ENCODE measurements around the gene ENOX1. TPM values are rescaled to one million over a fixed set of nuclear protein-coding genes. Genes with fewer than 3 reads are reported as not detected.

The ENOX1 gene
- total RNA-seq, 2 donors from 2014 or later = 0.14 to 11.7 TPM

DNA sequence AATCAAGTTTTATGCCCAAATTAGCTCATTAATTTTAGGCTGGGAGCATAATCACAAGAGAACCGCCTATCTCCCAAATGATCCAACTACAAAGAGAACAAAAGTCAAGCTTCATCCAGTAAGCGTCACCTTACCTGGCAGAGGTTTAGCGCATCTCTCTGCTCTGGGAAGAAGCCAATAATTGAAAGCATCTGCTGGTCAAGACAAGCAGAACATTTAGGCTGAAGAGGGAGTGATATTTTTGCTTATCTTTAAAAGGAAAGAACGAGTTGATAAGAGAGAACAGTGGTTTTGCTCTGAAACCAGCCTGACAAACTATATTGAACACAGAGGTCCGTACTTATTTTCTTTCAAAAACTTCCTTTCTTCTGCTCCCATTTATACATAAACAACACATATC is 242.1 kb downstream of the ENOX1 start:
- Mint-ChIP-seq H3K27ac (no peak overlapping the region), H3K27me3 (peaks cover 0 to 7% of the 10 kb centered on the region in 2 donors), H3K4me3 (no peak overlapping the region), H3K9me3 (no peaks in the 10 kb centered on the region), H3K36me3 (no peaks in the 10 kb centered on the region), H3K4me1 (ENCODE audit: low read depth in 2 of 2) (no peaks in the 10 kb centered on the region)
- DNase-seq (ENCODE audit: low spot score) (no peak), ATAC-seq (no peak)

DNA sequence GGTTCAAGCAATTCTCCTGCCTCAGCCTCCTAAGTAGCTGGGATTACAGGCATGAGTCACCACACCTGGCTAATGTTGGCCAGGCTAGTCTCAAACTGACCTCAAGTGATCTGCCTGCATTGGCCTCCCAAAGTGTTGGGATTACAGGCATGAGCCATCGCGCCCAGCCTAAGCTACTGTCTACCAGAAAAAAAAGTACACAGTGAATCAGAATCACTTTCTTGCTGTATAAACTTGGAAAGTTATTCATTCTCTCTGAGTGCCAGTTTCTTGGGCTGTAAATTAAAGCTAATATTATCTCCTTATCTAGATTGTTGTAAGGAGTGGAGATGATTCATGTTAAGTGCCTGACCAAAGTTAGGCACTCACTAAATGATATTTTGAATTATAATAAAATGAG is 242.8 kb downstream of the ENOX1 start:
- Mint-ChIP-seq H3K27me3 (peaks cover 2 to 5% of the 10 kb centered on the region in 2 donors), H3K9me3 (peaks cover 2% of the 10 kb centered on the region), H3K4me3 (no peak overlapping the region), H3K4me1 (ENCODE audit: low read depth in 2 of 2) (no peaks in the 10 kb centered on the region), H3K36me3 (no peaks in the 10 kb centered on the region), H3K27ac (no peak overlapping the region)
- no peak for ATAC-seq
- no peak for DNase-seq (ENCODE audit: low spot score)

DNA sequence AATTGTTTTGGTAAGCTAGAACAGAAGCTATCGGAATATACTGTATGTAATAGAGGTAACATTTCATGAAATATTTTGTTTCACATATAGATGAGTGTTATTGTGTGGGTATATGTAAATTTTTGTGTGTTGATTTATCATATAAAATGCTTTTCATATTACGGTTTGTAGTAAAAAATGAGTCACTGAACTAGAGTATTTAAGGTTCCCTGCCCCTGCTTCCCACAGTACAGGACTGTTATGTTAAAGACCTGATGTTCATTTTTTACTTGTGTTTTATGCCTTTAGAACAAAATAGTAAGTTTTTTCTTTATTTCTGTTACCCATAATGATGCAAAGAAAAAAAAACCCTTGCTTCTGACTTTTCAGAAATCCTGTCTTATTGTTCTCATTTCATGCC is 243.4 kb downstream of the ENOX1 start:
- H3K4me3 Mint-ChIP-seq = no peak overlapping the region
- H3K27me3 Mint-ChIP-seq = peaks cover 0 to 3% of the 10 kb centered on the region in 2 donors
- ATAC-seq (no peak), DNase-seq (ENCODE audit: low spot score) (no peak)
- H3K27ac Mint-ChIP-seq = no peak overlapping the region
- no peaks in the 10 kb centered on the region for H3K4me1 Mint-ChIP-seq (ENCODE audit: low read depth in 2 of 2)
- H3K36me3 Mint-ChIP-seq = no peaks in the 10 kb centered on the region
- H3K9me3 Mint-ChIP-seq = peaks cover 3% of the 10 kb centered on the region

DNA sequence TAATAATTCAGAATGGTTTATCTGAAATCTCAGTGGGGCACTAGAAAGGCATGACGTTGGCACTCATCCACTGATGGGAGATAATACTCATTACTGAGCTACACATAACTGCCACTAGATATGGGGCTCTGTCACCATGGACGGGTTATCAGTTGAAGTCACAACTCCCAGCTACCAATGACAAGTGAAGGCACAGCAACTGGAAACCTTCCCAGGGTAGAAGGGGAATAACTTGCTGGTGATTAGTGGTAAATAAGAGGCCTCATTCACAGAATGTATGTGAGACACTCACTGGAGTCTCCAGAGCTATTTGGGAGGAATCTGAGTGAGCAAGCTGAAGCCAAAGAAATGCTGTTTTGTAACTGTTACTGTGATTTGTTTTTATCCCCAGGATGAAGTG is 249.6 kb downstream of the ENOX1 start:
- H3K36me3 Mint-ChIP-seq = no peaks in the 10 kb centered on the region
- no peak for ATAC-seq

DNA sequence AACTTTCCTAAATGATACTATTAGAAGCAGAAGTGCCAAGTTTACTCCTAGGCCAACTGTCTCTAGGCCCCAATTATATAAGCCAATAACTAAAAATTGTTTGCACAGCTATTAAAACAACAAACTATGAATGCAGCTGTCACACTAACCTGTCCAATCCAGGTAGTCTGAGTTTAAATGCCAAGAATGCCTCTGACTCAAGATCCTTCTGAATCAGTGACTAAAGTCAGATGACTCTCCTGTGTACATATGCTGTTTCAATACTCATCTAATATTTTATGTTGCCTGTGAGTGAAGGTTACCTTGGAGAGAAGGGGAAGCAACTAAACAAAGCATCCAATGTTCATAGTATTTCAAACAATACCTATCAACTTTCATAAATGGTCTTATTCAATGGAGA is 257.0 kb downstream of the ENOX1 start:
- H3K9me3 Mint-ChIP-seq = no peaks in the 10 kb centered on the region
- H3K36me3 Mint-ChIP-seq = no peaks in the 10 kb centered on the region
- DNase-seq (ENCODE audit: low spot score) (no peak), ATAC-seq (no peak)
- no peak overlapping the region for H3K4me3 Mint-ChIP-seq
- H3K27ac Mint-ChIP-seq = no peak overlapping the region
- H3K4me1 Mint-ChIP-seq (ENCODE audit: low read depth in 2 of 2) = no peaks in the 10 kb centered on the region
- H3K27me3 Mint-ChIP-seq = peaks cover 3 to 7% of the 10 kb centered on the region in 2 donors

More for the DNA sequence above, 249.6 kb downstream of the ENOX1 start:
- no peak overlapping the region for H3K4me3 Mint-ChIP-seq
- peaks cover 3% of the 10 kb centered on the region for H3K9me3 Mint-ChIP-seq
- no peaks in the 10 kb centered on the region for H3K4me1 Mint-ChIP-seq (ENCODE audit: low read depth in 2 of 2)
- peaks cover 0 to 5% of the 10 kb centered on the region in 2 donors for H3K27me3 Mint-ChIP-seq
- H3K27ac Mint-ChIP-seq = no peak overlapping the region
- DNase-seq (ENCODE audit: low spot score) = no peak

DNA sequence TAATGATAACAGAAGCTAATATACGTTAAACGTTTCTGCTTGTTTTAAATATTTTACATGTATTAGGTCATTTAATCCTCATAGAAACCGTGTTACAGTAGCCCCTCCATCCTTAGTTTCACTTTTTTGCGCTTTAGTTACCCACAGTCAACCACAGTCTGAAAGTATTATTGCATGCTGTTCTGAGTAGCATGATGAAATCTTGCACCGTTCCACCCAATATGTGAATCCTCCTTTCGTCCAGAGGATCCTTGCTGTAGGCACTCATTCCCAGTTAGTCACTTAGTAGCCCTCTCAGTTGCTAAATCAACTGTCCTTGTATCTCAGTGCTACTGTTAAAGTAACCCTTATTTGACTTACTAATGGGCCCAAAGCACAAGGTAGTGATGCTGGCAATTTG is 257.8 kb downstream of the ENOX1 start:
- no peak for DNase-seq (ENCODE audit: low spot score)
- no peaks in the 10 kb centered on the region for H3K9me3 Mint-ChIP-seq
- no peaks in the 10 kb centered on the region for H3K4me1 Mint-ChIP-seq (ENCODE audit: low read depth in 2 of 2)
- H3K4me3 Mint-ChIP-seq = no peak overlapping the region
- H3K27ac Mint-ChIP-seq = no peak overlapping the region
- peaks cover 7 to 15% of the 10 kb centered on the region in 2 donors for H3K27me3 Mint-ChIP-seq
- ATAC-seq = no peak
- H3K36me3 Mint-ChIP-seq = no peaks in the 10 kb centered on the region

DNA sequence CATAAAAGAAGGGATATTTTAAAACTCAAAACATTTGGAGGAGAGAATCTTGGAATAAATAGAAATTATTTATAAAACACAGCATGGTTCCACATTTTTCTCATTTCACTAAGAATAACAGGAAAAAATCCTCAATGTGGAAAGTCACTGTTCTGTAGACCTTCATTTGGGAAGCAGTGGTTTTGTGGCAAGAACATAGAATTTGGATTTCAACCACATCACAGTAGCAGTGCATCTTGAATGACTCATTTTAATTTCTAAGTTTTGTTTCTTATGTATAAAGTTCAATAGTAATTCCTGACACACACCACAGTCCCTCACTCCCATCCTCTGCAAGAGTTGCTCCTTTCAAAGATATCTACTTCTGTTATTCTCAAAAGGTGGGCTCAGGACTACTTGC is 264.0 kb downstream of the ENOX1 start:
- Mint-ChIP-seq H3K4me3 (no peak overlapping the region), H3K4me1 (ENCODE audit: low read depth in 2 of 2) (no peaks in the 10 kb centered on the region), H3K36me3 (no peaks in the 10 kb centered on the region), H3K9me3 (no peaks in the 10 kb centered on the region), H3K27me3 (peaks cover 9 to 19% of the 10 kb centered on the region in 2 donors), H3K27ac (no peak overlapping the region)
- ATAC-seq (no peak), DNase-seq (ENCODE audit: low spot score) (no peak)

DNA sequence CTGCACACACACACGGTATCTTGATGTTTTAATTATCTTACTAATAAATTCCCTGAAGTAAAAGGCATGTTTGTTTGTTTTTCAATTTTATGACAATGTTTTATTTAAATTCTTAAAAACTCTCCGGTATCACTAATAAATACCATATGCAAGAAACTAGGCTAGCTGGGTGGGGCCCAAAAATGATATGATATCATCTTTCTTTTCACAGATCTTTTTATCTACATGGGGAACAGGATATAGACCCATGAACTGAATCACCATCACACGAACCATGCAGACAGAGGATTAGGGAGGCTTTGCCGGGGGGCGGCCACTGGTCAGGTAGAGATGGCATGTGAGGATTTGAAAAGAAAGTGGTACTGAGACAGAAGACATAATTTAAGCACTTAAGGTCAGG is 266.4 kb downstream of the ENOX1 start:
- Mint-ChIP-seq H3K27me3 (peaks cover 9 to 18% of the 10 kb centered on the region in 2 donors), H3K36me3 (no peaks in the 10 kb centered on the region), H3K4me3 (no peak overlapping the region), H3K27ac (no peak overlapping the region), H3K4me1 (ENCODE audit: low read depth in 2 of 2) (no peaks in the 10 kb centered on the region), H3K9me3 (no peaks in the 10 kb centered on the region)
- DNase-seq (ENCODE audit: low spot score) (no peak), ATAC-seq (no peak)

DNA sequence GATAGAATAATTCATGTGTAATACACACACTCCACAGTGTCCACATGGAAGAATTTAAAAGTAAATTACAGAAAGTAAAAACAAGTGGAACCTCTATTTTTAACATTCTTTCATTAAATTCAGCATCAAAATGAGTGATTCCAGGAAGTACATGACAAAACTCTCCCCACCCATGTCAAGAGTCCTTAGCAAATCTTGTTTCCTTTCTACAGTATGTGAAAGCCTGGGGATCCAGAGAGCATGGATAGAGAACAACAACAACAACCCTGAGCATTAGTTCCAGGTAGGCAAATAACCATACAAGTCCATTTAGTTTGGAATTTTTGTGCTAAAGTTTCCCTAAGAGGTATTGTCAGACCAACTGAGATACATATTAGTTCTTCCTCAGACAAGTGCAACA is 267.9 kb downstream of the ENOX1 start:
- no peak overlapping the region for H3K4me3 Mint-ChIP-seq
- no peak for ATAC-seq
- H3K27ac Mint-ChIP-seq = no peak overlapping the region
- no peaks in the 10 kb centered on the region for H3K4me1 Mint-ChIP-seq (ENCODE audit: low read depth in 2 of 2)
- peaks cover under 1 to 2% of the 10 kb centered on the region in 2 donors for H3K27me3 Mint-ChIP-seq
- H3K36me3 Mint-ChIP-seq = no peaks in the 10 kb centered on the region
- no peaks in the 10 kb centered on the region for H3K9me3 Mint-ChIP-seq
- no peak for DNase-seq (ENCODE audit: low spot score)

DNA sequence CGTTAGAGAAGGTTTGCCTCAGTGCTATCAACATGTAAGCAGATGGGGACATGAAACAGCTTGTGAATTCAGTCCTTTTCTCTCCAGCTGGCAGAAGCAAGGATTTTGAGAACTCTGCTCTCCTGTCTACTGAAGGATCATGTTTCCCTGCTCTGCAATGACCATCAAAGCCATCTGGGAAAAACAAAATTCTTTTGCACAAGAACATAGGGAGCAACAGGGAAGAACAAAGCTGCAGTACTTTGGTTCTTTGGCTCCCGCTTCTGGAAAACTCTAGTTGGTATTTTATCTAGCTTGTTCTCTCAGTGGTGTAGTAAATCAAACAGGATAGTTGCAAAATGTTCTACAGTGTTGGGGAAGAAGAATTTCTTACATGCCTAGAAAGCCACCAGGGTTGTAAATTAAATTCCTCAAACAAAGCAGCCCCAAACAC is 270.4 kb downstream of the ENOX1 start:
- Mint-ChIP-seq H3K4me3 (no peak overlapping the region), H3K27me3 (peaks cover 0 to 3% of the 10 kb centered on the region in 2 donors), H3K9me3 (no peaks in the 10 kb centered on the region), H3K36me3 (no peaks in the 10 kb centered on the region), H3K4me1 (ENCODE audit: low read depth in 2 of 2) (no peaks in the 10 kb centered on the region), H3K27ac (no peak overlapping the region)
- ATAC-seq (no peak), DNase-seq (ENCODE audit: low spot score) (no peak)

DNA sequence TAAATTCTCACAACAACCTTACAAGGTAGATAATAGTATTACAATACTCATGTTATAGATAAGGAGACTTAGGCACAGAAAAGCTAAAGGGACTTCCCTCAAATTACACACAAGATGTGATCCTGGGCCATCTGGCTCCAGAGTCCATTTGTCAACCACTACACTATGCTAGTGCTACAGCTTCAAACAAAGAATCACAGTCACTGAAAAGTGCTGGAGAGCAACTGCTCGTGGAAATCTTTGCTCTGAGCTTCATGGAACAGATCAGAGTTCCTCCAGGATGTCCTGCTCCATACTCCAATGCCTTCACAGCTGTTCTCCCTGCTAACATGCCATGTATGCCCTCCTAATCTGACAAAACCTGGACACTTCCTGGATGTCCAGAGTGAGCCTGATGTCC is 271.2 kb downstream of the ENOX1 start:
- DNase-seq (ENCODE audit: low spot score) (no peak), ATAC-seq (no peak)
- Mint-ChIP-seq H3K9me3 (no peaks in the 10 kb centered on the region), H3K27ac (no peak overlapping the region), H3K36me3 (no peaks in the 10 kb centered on the region), H3K27me3 (peaks cover 0 to 3% of the 10 kb centered on the region in 2 donors), H3K4me1 (ENCODE audit: low read depth in 2 of 2) (no peaks in the 10 kb centered on the region), H3K4me3 (no peak overlapping the region)

DNA sequence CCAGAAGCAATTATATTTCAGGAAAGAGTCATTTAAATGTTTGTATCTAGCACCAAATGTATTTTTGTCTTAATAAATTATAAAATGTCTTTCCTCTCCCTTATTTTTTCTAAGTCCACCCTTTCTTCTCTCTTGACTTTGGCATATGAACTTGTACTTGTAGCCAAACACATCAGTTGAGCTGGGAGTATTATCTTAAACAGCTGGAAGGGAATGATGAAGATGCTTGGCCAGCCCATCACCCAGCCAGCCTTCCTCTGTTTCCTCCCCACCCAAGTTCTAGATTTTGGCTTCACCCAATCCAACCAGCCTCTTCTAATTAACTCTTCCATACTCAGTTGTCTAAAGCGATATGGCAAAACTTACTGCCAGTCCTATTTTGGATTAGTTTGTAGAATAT is 272.5 kb downstream of the ENOX1 start:
- Mint-ChIP-seq H3K4me1 (ENCODE audit: low read depth in 2 of 2) (no peaks in the 10 kb centered on the region), H3K27ac (no peak overlapping the region), H3K27me3 (peaks cover 0 to 3% of the 10 kb centered on the region in 2 donors), H3K36me3 (no peaks in the 10 kb centered on the region), H3K4me3 (no peak overlapping the region), H3K9me3 (no peaks in the 10 kb centered on the region)
- DNase-seq (ENCODE audit: low spot score) (no peak), ATAC-seq (no peak)

DNA sequence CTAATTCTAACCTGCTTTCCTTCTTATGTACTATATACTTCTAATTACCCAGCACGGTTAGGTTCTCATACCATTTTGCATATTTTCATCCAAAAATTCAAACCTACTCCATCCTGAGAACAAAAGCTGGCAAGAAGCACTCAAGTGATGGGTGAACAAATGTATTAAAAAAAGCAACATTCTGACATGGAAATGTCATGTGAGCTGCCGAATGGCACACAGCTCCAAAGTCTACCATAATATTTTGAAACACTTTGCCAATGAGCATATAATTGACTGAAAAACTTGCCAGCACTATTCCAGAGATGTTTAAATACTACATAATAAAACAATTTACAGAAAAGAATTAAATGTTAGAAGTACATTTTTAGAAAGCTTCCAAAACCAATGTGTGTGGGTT is 274.6 kb downstream of the ENOX1 start:
- Mint-ChIP-seq H3K9me3 (no peaks in the 10 kb centered on the region), H3K4me1 (ENCODE audit: low read depth in 2 of 2) (no peaks in the 10 kb centered on the region), H3K27me3 (peaks cover 0 to 3% of the 10 kb centered on the region in 2 donors), H3K4me3 (no peak overlapping the region), H3K27ac (no peak overlapping the region), H3K36me3 (no peaks in the 10 kb centered on the region)
- ATAC-seq = no peak
- DNase-seq (ENCODE audit: low spot score) = no peak

DNA sequence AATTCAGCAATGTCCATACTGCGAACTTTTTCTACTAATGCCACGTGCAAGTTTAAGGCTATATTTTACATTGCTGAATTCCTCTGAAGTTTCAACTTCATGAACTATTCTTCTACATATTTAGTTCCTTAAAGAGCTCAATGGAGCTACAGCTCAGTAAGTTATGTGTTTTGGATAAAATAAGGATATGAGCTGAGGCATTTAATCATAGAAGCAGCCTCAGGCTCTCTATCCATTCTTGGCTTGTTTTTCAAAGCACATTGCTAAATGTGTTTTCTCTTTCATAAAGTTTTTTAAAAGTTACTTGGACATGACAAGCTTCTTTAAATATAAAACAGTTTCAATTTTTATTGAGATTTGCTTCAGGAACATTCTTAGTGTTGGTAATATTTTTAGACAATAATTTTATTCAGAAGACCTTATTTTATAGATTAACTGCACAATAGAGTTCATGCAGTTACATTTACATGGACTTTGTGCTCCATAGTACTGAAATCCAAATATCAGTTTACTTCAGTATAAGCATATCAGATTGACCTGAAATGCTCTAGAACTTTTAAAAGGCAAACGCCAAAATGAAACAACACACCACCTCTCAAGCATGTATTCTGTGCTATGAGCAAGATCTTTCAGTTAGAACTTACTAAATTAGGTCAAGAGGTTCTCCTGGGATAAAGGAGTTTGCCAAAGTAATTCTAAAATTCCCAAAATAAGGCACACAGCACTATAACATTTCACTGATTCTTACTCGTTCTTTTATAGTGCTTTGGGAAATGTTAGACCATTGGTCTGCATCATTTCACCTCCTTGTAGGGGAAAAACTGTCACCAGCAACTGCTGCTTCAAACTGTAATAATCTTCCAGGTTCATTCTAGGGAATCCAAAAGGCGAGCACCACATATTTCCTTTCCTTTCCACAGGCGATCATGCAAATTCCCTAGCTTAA is 275.5 kb downstream of the ENOX1 start:
- Mint-ChIP-seq H3K9me3 (no peaks in the 10 kb centered on the region), H3K27me3 (peaks cover 0 to 3% of the 10 kb centered on the region in 2 donors), H3K4me3 (no peak overlapping the region), H3K4me1 (ENCODE audit: low read depth in 2 of 2) (no peaks in the 10 kb centered on the region), H3K36me3 (no peaks in the 10 kb centered on the region), H3K27ac (no peak overlapping the region)
- ATAC-seq (no peak), DNase-seq (ENCODE audit: low spot score) (no peak)

Measured in natural killer cell treated with Interleukin-12 subunit alpha and Interleukin-12 subunit beta and Interleukin-15 and Interleukin-18, amount 100 ng/mL, for 72 hours (primary cell).